GM11168 (cell line): ENCODE results near the gene ZBTB2.
"Not testable (repeated sequence)": the region's sequence is repeated elsewhere in the genome, so short reads cannot be mapped to it uniquely, and the experiment has no call there.

Source experiments
- in situ Hi-C: fragments of 300-500 bp; cut with MboI; formaldehyde crosslinking; loops from one replicate; pipeline ENCODE4 v1.12.0; 2022; ENCODE audit warnings: low sequenced_read_pairs; ENCODE audit not compliant: unreplicated experiment

ZBTB2 gene

DNA sequence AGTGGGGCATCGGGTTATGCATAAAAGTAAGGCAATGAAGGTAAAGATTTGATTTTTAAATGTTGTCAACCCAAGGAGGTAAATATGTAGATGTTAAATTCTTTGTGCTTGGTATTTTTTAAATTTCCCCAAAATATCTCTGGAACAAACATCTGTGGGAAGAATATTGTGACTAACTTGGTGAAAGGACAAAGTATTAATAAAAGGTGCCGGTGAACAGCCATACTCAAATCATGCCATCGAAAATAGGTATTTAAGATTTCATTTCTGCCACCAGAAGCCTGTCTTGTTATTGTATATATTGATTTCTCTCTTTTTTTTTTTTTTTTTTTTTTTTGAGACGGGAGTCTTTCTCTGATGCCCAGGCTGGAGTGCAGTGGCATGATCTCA lies 12.6 kb upstream of the ZBTB2 start:
- in situ Hi-C loops = no loop called here

GRCh38 chr6:151402228-151402627 lies 10.9 kb upstream of the ZBTB2 start:
- in situ Hi-C loops = no loop called here

DNA sequence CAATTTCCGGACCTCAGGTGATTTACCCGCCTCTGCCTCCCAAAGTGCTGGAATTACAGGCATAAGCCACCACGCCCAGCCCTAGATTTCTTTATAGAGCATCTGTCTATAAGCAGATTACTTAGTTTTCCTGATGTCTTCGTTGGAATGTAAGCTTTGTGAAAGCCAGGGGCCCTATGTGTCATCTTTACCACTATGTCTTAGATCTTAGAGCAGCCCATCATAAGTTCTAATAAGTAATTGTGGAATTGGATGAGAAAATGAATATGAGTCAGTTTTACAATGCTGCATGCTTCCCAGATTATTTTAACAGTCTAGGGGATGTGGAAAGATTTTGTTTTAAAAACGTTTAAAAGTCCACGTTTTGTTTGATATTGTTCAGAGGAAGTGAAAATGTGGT lies 9.1 kb upstream of the ZBTB2 start:
- in situ Hi-C loops = no loop called here

DNA sequence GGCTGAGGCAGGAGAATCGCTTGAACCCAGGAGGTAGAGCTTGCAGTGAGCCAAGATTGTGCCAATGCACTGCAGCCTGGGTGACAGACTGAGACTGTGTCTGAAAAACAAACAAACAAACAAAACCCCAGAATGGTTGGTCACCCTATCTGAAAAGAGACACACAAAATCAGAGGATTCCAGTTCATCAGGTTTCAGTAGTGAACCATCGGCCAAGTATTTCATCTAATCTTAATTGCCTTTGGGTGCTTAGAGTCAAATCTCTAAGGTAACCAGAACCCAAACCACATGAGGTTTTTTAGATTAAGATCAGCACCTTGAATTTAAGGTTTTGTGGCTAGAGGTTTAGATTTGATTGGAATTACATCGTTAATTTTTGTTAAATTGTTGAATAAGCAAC lies 8.3 kb upstream of the ZBTB2 start:
- in situ Hi-C loops = no loop called here

GRCh38 chr6:151393410-151393809 lies 2.1 kb upstream of the ZBTB2 start:
- in situ Hi-C loops = no loop called here

DNA sequence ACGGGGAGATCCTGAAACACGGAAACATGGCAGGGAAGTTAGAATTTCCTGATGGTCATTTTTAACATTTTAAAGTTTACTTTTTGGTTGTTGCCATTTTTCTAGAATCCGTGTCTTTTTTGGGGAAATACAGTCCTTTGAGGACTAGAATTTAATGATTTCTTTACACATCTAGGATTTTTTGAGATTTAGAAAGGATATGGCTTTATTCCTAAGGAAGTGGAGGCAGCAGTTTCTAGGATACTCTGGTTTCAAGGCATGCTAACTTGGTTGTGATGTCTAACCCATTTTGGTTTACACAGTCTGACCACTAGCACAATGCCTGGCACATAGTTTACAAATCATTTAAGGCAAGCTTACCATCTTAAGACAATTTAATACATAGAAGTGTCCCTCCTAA lies 1.1 kb upstream of the ZBTB2 start:
- in situ Hi-C loops = no loop called here

DNA sequence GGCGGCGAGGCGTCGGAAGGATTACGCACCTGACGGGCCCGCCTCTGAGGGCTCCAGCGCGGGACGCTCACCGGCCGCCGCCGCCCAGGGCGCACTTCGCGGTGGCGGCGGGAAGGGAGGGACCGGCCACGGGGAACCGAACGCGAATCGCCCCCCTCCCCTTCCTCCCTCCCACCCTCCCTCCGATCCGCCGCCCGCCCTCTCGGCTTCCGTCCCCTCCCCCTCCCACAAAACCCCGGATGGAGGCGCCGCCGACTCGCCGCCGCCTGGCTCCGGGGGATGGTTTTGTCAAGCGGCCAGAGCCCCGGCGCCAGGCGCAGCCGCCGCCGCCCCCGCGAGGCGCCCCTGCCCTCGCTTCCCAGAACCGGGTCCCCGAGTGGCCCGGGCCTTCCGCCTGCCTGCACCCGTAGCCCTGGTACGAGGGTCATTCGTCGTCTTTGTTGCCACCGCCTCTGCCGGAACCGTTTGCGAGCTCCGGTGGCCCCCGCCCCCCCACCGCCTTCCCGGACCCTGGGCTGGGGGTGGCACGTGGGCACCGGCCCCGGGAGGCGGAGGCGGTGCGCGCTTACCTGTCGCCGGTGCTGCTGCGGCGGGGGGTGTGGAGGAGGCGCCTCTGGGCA lies 398 bp downstream of the ZBTB2 start:
- in situ Hi-C loops = no loop called here

GRCh38 chr6:151390276-151390850 lies 996 bp downstream of the ZBTB2 start:
- in situ Hi-C loops = no loop called here

- in situ Hi-C loops = no loop called here
Measured at GRCh38 chr6:151389618-151390275, 1.6 kb downstream of the ZBTB2 start.

DNA sequence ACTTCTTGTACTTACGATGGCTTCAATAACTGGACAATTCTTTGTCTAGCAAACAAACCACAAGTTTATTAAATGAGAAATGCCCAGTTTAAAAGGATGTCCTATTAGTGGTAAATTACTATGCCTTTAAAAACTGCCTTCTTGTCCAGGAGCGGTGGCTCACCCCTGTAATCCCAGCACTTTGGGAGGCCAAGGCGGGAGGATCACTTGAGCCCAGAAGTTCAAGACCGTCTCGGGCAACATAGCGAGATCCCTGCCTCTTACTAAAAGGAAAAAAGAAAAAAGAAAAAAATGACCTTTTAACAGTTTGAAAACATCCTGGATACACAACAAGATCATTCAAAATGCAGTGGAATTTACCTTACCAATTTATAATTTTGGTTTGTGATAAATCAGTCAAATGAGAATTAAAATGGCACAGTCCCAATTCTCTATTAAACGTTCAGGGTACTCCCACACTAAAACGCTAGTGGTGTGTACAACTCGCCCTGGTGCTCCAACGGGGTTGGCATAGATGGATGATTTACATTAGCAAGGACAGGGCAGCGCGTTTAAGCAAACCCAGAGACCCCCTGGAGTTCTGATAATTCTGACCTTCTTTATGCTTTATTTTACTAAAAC lies 2.3 kb downstream of the ZBTB2 start:
- in situ Hi-C loops = no loop called here

GRCh38 chr6:151388236-151388635 lies 3.1 kb downstream of the ZBTB2 start:
- in situ Hi-C loops = no loop called here

DNA sequence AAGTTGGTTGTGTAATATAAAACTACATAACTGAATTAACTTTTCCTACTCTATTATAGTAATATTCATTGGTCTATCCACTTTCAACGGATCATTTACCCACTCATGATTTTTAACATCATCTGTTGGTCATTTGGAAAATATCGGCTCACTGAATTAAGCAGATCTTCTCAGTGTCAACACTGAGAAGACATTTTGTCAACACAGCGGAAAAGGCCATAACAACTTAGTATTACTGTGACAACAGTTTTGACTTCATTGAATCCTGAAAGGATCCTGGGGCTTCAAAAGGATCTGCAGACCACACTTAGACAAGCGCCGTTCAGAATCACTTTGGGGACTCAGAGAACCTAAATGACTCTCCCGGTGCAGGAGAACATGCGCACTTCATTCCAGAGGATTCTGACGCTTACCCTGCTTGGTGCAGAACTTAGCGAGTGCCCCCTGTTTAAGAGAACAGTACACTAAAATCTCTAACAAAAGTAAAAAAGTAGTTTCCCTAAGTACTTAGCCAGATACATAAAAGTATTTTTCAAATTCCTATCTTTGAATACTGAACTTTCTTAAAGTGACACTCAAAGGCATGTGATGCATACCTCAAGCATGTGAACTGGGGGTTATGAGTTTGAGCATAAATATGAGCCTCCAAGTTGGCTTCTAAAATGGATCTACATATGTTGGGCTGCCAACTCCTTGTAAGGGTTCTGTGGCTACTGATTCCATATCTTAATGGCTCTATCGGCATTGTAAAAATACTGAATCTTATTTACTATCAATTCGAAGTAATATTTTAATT lies 4.0 kb downstream of the ZBTB2 start:
- in situ Hi-C loops = no loop called here

GRCh38 chr6:151385177-151385576 lies 6.2 kb downstream of the ZBTB2 start:
- in situ Hi-C loops = no loop called here

- in situ Hi-C loops = no loop called here
Measured at GRCh38 chr6:151384151-151384550, 7.2 kb downstream of the ZBTB2 start.

DNA sequence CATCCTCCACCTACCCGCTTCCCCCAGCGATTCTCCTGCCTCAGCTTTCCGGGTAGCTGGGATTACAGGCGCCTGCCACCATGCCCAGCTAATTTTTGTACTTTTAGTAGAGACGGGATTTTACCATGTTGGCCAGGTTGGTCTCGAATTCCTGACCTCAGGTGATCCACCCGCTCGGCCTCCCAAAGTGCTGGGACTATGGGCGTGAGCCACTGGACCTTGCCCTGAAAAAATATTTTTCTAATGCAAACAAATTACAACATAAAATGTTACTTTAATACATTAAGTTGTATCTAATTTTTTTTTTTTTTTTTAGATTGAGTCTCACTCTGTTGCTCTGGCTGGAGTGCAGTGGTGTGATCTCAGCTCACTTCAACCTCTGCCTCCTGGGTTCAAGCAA lies 8.7 kb downstream of the ZBTB2 start:
- in situ Hi-C loops = not testable (repeated sequence)

DNA sequence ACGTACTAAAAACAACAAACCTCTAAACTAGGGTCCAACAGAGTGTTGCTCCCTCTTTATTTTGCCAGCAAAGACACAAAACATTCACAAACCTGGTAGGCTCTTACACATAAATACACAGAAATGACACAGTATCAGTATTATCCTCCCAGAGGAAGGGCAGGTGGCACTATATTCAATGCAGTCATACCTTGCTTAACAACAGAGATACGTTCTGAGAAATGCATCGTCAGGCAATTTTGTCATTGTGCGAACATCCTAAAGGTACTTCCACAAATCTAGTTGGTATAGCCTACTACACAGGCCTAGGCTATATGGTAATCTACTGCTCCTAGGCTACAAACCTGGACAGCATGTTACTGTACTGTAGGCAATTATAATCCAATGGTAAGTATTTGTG lies 9.6 kb downstream of the ZBTB2 start:
- in situ Hi-C loops = no loop called here

- in situ Hi-C loops = no loop called here
Measured at GRCh38 chr6:151380848-151381205, 10.5 kb downstream of the ZBTB2 start.

GRCh38 chr6:151379933-151380847 lies 11.2 kb downstream of the ZBTB2 start:
- in situ Hi-C loops = no loop called here

- in situ Hi-C loops = no loop called here
Measured at GRCh38 chr6:151377095-151377494, 14.3 kb downstream of the ZBTB2 start.

DNA sequence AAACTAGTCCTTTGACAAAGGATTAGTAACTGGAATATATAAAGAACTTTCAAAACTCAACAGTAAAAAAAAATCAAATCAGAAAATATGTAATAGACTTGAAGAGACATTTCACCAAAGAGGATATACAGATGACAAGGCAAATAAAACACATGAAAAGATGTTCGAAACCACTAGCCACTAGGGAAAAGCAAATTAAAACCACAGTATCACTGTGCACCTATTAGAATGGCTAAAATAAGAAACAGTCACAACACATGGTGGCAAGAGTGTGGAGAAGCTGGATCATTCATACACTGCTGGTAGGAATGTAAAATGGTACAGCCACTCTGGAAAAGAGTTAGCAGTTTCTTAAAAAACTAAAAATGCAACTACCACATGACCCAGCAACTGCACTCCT lies 14.9 kb downstream of the ZBTB2 start:
- in situ Hi-C loops = no loop called here
